NOMO-1 treated with dmso at 0.1 percent for 144 hours (cell line): Measurements from ENCODE around the gene KDM3A.

Experiments
- DNase-seq: peaks from one replicate; lab custom pipeline; 2025; ENCODE audit not compliant: unreplicated experiment; lab: John Stamatoyannopoulos, UW

KDM3A gene

DNA sequence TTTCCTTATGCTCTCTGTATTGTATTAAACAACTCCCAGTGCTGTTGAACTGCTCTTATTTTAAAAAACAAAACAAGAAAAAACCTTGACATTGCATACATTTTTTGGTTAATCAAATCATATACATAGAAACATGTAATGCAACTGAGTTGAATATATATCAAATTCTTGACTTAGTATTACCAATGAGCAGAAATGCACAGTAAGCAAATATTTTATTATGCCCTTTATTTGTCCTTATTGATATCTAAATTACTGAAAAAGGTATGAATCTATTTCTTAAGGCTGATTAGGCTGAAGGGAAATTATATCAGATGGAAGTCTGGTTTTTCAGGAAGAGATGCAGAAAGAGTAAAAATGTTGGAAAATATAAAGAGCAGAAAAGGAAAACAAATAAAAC is 6.9 kb upstream of the KDM3A start:
- DNase-seq = no peak

DNA sequence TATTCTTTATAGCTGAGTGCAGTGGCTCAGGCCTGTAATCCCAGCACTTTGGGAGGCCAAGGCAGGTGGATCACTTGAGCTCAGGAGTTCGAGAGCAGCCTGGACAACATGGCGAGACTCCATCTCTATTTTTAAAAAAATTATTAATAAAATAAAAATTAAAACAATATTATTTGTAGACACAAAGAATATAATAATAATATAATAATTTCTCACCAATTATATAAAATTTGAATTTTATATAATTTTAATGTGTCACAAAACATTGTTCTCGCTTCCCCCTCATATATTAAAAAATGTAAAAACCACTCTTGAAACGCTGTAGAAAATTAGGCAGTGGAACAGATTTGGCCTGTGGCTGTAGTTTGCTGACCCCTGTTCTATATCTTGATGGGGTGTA is 5.6 kb upstream of the KDM3A start:
- DNase-seq = no peak

DNA sequence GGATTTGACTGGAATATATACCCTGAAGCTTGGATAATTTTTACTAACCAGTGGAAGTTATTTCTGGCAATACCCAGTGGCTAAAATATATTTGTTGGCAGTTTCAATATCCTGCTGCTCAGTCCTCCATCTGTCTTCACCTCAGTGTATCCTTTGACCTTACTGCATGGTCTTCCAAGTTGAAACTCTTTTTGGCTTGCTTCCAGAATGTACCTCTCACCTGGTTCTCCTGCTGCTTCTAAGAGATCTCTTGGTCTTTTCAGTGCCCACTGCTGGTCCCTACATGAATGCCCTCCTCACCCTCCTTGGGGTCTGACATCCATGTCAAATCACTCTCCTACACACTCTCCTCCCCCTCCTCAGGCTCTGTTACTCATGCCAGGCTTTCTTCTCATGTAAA is 4.8 kb upstream of the KDM3A start:
- DNase-seq = no peak

DNA sequence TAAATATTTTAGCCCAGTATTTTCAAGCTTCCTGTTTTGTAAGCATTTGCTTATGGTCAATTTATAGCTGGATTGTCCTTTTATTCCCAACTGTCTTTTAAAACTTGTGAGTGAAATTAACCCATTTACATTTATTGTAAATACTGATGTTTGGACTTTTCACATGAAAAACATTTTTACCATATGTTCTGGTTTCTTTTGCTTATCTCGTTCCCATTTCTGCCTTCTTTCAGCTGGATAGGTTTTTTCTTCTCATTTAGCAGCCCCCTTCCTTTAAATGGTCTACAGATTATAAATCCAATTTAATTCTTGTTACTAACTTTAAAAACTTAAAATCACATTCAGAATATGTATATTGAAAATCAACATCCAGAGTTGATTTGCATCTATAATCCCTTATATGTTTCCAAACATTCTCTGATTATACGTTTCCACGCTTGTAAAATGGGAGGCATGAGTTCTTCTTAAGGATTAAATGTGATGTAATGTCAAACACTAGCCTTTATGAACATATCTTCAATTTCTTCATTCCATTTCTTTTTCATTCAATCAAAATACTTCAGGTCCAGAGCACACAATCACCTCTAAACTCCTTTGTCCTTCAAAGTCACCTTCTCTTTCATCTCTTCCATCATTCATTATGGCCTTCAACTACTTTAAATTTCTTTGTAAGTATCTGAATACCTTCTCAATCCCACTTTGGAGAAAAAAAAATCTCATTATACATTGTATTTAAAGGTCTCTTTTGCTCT is 1.1 kb upstream of the KDM3A start:
- no peak for DNase-seq

DNA sequence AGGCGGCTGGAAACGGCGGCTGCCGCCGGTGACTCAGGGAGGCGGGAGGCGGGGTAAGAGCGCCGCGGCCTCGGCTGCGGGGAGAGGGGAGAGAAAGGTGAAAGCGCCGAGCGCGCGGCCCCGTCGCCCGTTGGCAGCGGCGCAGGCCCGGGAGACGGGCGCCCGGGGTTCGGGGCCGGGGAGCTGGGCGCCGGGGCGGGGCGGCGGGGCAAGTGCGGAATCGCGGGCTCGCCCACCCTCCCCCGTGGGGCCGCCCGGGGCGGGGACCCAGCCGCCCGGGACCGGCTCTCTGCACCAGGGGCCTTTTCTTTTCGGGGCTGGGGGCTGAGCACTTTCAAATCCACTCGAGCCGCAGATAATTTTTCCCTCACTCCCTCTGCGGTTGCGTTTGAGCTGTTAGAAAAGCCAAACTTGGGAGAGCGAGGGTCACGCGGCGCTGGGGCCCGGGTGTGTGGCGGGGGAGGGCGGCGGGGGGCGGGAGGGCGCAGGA is 266 bp downstream of the KDM3A start:
- no peak for DNase-seq

DNA sequence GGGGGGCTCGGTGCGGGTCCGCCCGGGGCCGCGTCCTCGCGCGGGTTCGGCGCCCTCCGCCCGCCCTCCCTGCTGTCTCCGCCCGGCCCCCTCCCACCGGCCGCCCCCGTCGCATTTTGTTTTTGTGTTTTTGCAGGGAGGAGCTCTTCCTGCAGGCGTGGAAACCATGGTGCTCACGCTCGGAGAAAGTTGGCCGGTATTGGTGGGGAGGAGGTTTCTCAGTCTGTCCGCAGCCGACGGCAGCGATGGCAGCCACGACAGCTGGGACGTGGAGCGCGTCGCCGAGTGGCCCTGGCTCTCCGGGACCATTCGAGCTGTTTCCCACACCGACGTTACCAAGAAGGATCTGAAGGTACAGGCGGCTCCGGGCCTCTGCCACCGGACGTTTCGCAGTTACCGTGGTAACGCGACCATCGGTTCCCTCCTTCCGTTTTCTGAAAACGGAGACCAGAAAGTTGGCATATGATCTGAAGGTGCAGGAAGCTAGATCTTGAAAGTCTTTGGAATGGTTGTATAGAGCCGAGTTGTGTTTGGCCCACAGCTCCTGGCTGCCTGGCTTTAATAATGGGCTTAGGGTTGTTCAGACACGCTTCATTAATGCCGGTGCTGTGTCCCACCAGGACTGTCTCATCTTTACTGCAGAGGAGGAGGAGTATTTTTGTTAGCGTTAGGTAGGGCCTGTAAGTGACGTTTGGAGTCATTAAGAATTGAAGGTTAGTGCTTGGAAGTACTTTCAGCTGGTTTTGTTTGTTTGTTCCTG is 891 bp downstream of the KDM3A start:
- DNase-seq = peak; percentile 52

DNA sequence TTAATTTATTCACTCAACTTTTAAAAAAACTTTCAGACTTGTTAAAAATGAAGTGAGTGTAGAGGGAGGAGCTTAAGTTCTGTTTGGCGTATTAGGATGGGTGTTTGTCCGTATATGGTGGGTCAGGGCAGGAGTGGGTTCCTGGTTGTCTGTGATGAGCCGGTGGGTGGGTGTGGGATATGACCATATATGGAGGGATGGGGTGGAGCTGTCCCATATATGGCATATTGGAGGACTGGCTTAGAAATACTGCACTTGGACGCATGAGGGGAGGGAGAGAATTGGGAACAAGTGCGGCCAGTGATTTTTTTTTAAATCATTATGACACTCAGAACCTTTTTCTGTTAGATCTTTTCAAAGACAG is 1.5 kb downstream of the KDM3A start:
- no peak for DNase-seq

DNA sequence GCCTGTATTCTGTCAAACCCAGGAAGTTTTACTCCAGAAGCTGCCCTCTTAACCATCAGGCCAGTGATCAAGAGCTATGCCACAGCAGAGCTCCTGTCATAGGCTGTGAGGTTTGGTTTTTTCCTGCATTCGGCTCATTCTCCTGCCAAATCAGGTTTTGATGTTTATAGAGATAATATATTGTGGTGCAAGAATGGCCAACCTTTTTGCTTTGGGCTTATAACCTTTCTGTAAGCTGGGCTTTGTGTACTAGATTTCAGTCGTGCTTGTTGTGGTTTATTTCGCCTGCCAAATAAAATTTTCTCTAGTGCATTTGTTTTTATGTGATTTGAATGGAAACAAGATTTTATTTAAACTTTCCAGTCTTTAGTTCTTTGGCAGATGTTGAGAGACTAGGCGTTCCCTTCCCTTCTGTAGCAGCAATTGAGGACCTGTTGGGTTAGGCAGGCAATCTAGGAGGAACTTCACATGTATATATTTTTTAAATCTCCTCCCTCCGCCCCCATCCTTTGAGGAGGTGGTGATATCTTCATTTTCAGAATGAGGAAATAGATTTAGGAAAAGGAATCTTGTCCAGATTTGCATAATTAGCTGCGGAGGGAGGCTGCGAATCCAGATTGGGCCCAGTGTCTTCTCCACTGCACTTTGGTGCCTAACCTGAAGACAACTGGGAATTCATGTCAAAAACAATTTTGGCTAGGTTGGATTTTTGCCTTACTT is 2.6 kb downstream of the KDM3A start:
- no peak for DNase-seq

DNA sequence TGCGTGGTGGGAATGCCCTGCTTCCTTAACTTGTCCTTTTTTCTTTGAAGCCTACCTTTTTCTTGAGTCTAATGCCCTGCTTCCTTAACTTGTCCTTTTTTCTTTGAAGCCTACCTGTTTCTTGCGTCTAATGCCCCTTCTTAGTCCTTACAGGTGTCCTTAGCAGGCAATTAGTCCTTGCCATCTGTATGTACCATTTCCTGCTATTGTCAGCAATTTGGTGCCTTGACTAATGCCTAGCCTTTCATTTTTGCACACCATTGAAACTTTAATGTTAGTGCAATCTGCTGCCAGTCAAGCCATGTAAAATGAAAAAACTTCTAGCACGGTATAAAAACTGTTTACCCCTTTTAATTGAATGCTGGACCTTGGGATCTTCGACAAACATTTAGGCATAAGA is 4.3 kb downstream of the KDM3A start:
- no peak for DNase-seq

DNA sequence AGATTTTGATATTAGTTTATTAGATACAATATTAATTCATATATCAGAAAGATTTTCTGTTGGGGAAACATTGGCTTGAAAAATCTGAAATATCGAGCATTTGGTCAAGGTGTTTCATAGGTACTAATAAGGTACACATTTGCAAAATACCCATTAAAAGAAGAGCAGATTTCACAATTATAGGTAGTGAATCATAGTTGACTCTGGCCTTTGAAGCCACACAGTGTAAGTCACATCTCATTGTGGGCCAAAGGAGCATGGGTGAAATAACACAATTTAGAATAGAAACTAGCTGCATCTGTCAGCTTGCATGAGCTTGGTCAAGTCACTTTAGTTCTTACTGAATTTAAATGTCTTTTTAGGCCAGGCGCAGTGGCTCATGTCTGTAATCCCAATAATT is 4.9 kb downstream of the KDM3A start:
- no peak for DNase-seq

DNA sequence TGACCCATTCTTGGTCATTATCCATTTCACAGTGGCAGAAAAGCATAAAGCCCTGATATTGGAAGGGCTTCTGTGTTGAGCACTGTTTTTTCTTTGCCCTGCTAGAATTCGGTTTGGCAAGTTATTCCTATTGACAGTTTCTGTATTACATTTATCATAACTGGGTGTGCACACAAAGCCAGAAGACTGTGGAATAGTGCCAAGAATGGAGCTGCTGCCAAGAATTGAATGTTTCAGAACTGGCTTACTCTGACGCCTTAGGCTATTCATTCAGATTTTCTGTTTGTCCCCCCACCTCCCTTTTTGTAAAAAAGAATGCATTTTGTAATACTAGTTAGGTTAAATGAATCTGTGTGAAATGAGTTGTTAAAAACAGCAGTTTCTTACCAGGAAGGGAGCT is 12.7 kb downstream of the KDM3A start:
- DNase-seq = no peak

DNA sequence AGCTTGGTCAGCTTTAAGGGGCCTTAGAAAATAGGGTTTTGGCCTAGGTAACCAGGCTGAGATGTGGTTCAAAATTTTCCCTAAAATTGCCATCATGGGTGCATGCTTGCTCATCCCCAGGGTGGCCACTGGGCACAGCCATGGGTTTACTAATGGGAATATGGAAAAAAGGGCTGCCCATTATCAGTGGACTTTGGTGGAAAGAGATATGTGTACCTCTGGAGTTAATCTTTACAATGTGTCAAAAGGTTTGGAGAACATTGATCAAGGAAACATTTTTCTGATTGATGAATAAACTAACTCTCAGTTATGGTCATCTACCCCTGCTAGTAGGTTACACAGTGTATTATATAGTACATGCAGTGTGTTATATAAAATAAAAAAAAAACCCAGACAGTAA is 13.1 kb downstream of the KDM3A start:
- DNase-seq = no peak

DNA sequence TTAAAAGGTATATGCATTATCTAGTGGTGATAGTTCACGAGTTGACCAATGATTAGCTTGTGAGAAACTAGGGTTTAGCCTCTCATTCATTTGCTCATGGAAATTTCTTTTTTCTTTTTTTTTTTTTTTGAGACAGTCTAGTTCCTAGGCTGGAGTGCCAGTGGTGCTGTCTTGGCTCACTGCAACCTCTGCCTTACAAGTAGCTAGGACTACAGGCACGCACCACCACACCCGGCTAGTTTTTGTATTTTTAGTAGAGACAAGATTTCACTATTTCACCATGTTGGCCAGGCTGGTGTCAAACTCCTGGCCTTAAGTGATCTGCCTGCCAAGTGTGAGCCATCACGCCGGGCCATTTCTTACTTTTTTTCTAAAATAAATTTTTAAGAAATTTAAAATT is 14.0 kb downstream of the KDM3A start:
- no peak for DNase-seq

DNA sequence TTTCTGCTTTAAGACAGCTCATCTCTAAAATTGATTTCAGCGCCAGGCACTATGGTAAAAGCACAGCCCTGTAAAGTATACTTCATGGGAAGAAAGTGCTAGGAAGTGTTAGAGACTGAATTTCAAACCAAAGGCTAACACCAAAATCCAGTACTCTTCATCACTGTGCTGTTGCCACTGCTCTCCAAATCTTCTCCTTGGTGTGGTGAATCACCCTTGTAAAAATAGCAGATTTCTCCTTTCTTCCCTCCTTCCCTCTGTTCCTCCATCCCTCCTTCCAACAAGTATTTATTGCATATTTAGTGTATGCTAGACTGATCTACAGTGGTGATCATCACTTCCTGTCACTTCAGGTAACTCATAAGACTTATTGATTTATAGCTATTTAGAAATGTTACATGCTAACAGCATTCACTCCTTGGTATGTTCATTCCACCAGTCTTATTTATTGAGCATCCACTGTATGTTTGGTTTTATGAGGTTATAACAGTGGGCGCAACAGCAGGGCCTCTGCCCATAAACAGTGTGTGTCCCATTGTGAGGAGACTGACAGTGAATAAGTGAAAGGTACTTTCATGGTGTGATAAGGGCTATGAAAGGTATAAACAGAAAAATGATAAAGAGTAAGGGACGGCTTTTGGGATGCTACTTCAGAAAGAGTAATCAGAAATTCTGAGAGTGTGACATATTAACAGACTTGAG is 20.0 kb downstream of the KDM3A start:
- DNase-seq = no peak

DNA sequence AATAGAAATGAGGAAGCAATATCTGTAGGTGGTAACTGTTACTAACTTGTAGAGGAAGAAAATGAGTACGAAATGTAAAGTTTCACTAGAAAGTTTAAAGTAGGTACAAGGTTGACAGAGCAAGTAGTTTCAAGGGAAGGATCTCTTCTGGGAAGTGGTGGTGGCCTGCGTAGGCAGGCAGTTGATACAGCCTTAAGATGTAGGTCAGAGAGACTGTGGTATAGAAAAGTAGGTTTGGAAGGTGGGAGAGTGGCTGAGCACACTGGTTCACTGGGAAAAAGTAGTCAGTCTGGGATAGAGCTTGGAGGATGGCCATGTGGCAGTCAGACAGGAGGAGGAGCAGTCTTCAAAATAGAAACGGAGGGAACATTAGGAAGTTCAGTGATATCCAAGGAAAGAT is 23.5 kb downstream of the KDM3A start:
- DNase-seq = no peak

DNA sequence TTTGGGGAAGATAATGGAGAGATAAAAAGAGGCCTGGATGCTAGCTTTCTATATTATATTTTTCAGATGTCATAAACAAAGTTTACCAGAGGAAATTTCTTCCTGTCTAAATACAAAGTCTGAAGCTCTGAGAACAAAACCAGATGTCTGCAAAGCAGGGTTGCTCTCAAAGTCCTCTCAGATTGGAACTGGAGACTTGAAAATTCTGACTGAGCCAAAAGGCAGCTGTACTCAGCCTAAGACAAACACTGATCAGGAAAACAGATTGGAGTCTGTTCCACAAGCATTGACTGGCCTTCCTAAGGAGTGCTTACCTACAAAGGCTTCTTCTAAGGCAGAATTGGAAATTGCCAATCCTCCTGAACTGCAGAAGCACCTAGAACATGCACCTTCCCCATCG is 25.1 kb downstream of the KDM3A start:
- no peak for DNase-seq

DNA sequence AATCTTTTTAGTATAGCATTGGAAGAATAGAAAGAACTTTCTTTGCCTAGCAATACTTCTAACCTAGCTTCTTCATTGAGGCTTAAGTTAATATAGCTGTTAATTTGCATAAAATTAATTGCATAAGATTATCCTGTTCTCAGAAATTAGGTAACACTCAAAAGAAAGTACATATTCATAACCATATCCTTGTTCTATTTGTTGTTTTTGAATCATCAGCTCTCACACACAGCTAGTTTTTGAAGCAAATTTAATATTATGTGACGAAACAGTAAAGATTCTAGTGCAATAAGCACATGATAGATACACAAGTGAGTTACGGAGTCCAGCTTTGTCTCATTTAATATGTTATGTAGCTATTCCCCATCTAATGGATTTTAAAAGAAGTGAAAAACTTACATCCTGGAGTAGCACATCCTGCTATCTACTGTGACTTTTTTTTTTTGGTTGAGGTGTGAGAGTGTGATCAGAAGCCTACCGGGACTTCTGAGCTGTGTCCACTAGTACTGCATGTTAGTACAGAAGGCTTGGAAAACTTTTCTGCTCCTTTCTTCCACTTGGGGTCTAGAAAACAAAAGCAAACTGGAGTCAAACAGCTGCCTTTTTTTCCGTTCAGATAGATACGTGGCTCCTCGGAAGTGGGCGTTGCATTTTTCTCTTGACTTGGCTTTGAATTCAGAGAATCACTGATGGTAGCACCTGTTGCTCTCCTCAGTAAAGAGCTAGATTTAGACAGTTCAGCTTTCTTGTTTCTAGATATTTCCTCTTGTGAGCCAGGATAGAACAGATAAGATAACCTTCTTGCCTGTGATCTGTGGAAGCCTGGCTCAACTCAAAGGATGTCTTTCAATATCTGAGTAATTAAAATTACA is 27.2 kb downstream of the KDM3A start:
- no peak for DNase-seq

DNA sequence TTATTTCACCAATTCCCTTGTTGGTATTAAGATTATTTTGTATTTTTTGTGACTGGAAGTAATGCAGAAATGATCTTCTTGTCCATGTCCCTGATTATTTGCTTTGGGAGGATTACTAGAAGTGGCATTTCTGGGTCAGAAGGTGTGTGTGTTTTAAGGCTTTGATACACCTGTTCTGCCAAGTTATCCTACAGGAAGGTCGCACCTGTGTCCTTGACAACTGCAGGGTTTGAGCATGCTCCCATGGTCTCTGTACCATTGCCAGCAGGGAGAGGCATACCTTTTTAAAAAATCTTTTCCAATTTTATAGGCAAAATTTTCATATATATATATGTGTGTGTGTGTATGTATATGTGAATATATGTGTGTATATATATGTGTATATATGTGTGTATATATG is 29.7 kb downstream of the KDM3A start:
- DNase-seq = no peak

DNA sequence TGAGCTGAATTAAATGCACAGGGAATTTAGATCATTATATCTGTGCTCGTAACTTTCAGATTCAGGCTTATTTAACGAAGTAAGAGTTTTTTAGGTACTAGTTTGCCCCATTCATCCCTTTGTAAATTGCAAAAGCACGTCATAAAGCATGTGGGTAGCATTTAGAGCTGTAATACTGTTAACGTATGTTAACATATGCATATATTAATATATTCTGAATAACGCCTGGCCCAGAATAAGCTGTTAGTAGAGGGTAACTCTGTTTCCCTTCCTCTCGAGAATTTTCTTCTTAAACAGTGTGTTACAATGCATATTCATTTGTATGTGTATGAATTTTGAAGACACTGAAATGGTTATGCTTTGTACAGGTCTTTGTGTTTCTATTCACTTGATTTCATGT is 30.5 kb downstream of the KDM3A start:
- no peak for DNase-seq

DNA sequence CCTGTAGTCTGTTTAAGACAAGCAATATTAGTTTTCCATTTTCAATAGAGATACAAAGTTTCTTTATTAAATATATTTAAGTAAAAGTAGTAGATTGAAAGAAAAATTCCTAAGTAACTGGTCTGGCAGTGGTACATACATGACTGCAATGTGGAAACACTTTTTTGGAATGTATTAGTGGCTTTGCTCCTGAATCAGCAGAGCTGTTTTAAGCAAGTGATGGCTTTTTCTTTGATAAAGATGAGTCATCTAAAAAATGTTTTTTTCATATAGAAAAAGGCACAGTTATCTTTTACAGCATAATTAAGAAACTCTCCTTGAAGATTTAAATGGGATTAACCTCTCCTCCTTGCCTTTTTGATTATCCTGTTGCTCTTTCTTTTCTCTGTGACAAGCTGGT is 34.9 kb downstream of the KDM3A start:
- no peak for DNase-seq

DNA sequence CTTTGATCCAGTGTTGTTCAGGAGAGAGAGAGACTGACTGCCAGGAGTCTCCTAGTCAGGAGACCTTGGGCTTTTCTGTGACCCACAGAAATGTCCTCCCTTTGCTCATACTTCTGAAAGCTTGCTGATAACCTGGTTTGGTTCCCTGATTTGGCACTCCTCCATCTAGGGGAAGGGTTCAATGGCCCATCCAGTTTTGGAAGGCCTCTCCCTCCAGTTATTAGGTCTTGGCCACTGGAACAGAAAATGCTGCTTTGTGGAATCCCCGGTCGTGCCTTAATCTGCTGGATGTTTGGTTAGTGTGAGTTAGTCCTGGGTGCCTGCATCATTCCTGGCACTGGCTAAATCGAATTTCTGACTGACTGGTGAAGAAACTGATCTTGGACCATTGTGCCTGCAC is 35.7 kb downstream of the KDM3A start:
- DNase-seq = no peak
